NB4 (cell line): Measurements from ENCODE around the gene RBMS1.

Source experiments
- CTCF ChIP-seq: IDR thresholded peaks from one replicate; pipeline ENCODE4 v1.5.1; 2012; ENCODE audit warnings: low read depth, low read length
- MAX ChIP-seq: IDR thresholded peaks from 2 replicates; pipeline ENCODE4 v1.6.1; 2011; ENCODE audit warnings: low read depth, low read length
- POLR2A ChIP-seq: IDR thresholded peaks from 2 replicates; pipeline ENCODE4 v1.6.1; 2011; ENCODE audit warnings: mild to moderate bottlenecking; ENCODE audit not compliant: insufficient read length; ENCODE audit errors: extremely low read depth

GRCh38 chr2:160389875-160390274 is 103.7 kb downstream of the RBMS1 start:
- TF ChIP-seq CTCF (no peak), POLR2A (no peak), MAX (no peak)
